Nephron progenitor cell (in vitro differentiated cells): Measurements from ENCODE around the gene MYO7B.

ENCODE experiments used
- DNase-seq: peaks from one replicate; pipeline ENCODE4 v3.0.0; 2021
- H3K27ac Mint-ChIP-seq: 2 replicates; pipeline ENCODE4 v1.8.0; 2021; ENCODE audit warnings: mild to moderate bottlenecking, moderate library complexity, mixed read lengths
- H3K27me3 Mint-ChIP-seq: 2 replicates; pipeline ENCODE4 v1.8.0; 2021; ENCODE audit warnings: mild to moderate bottlenecking, low read depth, mixed read lengths; ENCODE audit not compliant: poor library complexity
- H3K36me3 Mint-ChIP-seq: 2 replicates; pipeline ENCODE4 v1.8.0; 2021; ENCODE audit warnings: low read depth, mixed read lengths
- H3K4me1 Mint-ChIP-seq: 2 replicates; pipeline ENCODE4 v1.8.0; 2021; ENCODE audit warnings: mixed read lengths
- H3K4me3 Mint-ChIP-seq: 2 replicates; pipeline ENCODE4 v1.8.0; 2021; ENCODE audit warnings: mild to moderate bottlenecking, moderate library complexity, mixed read lengths
- H3K9me3 Mint-ChIP-seq: 2 replicates; pipeline ENCODE4 v1.8.0; 2021; ENCODE audit warnings: mild to moderate bottlenecking, moderate library complexity, mixed read lengths
- CTCF ChIP-seq: fragments of 200-600 bp; sonication (generic); IDR thresholded peaks from 2 replicates; pipeline ENCODE4 v1.5.0; 2021; ENCODE audit warnings: antibody characterized with exemption

Gene MYO7B

DNA sequence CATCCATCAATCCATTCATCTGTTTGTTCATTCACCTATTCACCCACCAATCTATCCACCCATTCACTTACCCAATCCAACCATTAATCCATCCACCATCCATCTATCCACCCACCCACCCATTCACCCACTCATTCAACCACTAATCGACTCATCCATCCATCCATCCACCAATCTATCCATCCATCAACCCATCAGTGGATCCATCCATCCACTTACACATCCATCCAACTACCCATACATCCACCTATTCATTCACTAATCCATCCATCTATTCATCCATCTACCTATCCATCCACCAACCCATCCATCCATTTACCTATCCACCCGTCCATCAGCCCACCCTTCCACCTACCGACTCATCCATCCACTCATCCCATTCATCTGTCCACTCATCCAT is 11.3 kb downstream of the MYO7B start:
- no peak for DNase-seq
- Mint-ChIP-seq H3K27me3 (peaks cover 47% of the 10 kb centered on the region), H3K4me3 (no peak overlapping the region), H3K4me1 (peaks cover 23% of the 10 kb centered on the region), H3K36me3 (no peaks in the 10 kb centered on the region), H3K27ac (no peak overlapping the region), H3K9me3 (no peaks in the 10 kb centered on the region)
- no peak for TF ChIP-seq CTCF

DNA sequence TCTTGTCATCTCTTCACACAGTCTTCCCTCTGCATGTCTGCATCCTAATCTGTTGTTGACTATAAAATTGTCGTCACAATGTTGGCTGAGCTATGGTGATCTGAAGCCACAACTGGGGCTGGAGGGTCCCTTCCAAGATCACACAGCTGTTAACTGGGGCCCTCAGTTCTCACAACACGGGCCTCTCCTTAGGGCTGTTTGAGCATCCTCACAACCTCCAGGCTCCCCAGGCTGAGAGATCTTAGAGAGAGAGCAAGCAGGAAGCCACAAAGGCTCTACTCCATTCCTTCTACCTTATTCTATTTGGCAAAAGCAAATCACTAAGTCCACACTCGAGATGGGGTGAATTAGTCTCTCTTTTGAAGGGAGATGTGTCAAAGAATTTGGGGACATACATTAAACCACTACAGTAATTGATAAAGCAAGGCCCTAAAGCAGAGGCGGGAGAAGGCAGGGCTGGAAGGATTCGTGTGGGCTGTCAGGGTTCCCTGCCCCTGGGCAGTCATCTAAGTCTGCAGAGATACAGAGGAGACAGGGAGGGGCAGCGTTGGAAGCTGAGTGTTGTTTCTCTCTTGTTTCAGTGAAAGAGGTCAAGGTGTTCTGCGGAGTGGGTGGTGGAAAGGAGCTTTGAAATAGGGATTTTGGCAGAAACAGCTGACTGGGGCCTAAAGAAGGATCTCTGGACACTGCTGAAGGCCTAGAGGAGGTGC is 15.9 kb downstream of the MYO7B start:
- Mint-ChIP-seq H3K36me3 (no peaks in the 10 kb centered on the region), H3K4me3 (no peak overlapping the region), H3K4me1 (peaks cover 19% of the 10 kb centered on the region), H3K27me3 (peaks cover 56% of the 10 kb centered on the region), H3K27ac (peak overlapping the region; percentile 93), H3K9me3 (peaks cover 26% of the 10 kb centered on the region)
- TF ChIP-seq CTCF, result no peak
- DNase-seq, result no peak

GRCh38 chr2:127552336-127552735 is 16.9 kb downstream of the MYO7B start:
- Mint-ChIP-seq H3K27me3 (peaks cover 54% of the 10 kb centered on the region), H3K4me1 (peaks cover 19% of the 10 kb centered on the region), H3K4me3 (no peak overlapping the region), H3K27ac (no peak overlapping the region), H3K9me3 (peaks cover 35% of the 10 kb centered on the region), H3K36me3 (peaks cover 6% of the 10 kb centered on the region)
- no peak for TF ChIP-seq CTCF
- no peak for DNase-seq

GRCh38 chr2:127552846-127553245 is 17.4 kb downstream of the MYO7B start:
- no peak for DNase-seq
- Mint-ChIP-seq H3K36me3 (peaks cover 6% of the 10 kb centered on the region), H3K27me3 (peaks cover 52% of the 10 kb centered on the region), H3K9me3 (peaks cover 40% of the 10 kb centered on the region), H3K4me3 (no peak overlapping the region), H3K4me1 (peaks cover 19% of the 10 kb centered on the region), H3K27ac (no peak overlapping the region)
- TF ChIP-seq CTCF, result no peak

- H3K4me1 Mint-ChIP-seq, result peaks cover 6% of the 10 kb centered on the region
Measured at GRCh38 chr2:127558911-127559310, 23.4 kb downstream of the MYO7B start.

More at GRCh38 chr2:127558911-127559310, 23.4 kb downstream of the MYO7B start:
- H3K4me3 Mint-ChIP-seq, result no peak overlapping the region
- peaks cover 6% of the 10 kb centered on the region for H3K36me3 Mint-ChIP-seq
- peaks cover 19% of the 10 kb centered on the region for H3K27me3 Mint-ChIP-seq
- DNase-seq, result no peak
- H3K9me3 Mint-ChIP-seq, result peaks cover 36% of the 10 kb centered on the region
- no peak for TF ChIP-seq CTCF
- H3K27ac Mint-ChIP-seq, result no peak overlapping the region
